Mesothelial cell of epicardium (in vitro differentiated cells): ENCODE data around the gene HDAC8. TPM values are rescaled to one million over a fixed set of nuclear protein-coding genes. Genes with fewer than 3 reads are reported as not detected.

Experiments
- DNase-seq, 2 experiments: peaks; one replicate each; pipeline ENCODE4 v3.0.0; 2021; ENCODE audit warnings: low spot score in 2 of 2; ENCODE audit not compliant: unreplicated experiment in 2 of 2
- H3K27ac Mint-ChIP-seq: 2 replicates; pipeline ENCODE4 v1.8.0; 2021; ENCODE audit warnings: mixed read lengths
- H3K27me3 Mint-ChIP-seq: 2 replicates; pipeline ENCODE4 v1.8.0; 2021; ENCODE audit warnings: low read depth, mixed read lengths
- H3K36me3 Mint-ChIP-seq: 2 replicates; pipeline ENCODE4 v1.8.0; 2021; ENCODE audit warnings: mixed read lengths
- H3K4me1 Mint-ChIP-seq: 2 replicates; pipeline ENCODE4 v1.8.0; 2021; ENCODE audit warnings: mixed read lengths
- H3K4me3 Mint-ChIP-seq: 2 replicates; pipeline ENCODE4 v1.8.0; 2021; ENCODE audit warnings: mild to moderate bottlenecking, moderate library complexity, mixed read lengths
- H3K9me3 Mint-ChIP-seq: 2 replicates; pipeline ENCODE4 v1.8.0; 2021; ENCODE audit warnings: mixed read lengths
- total RNA-seq: library from RNA; stranded (reverse); gene quantifications from 3 replicates; pipeline ENCODE4 v1.2.1, GENCODE V29; 2021
- TF ChIP-seq, protein P1 (sequence below): fragments of 200-600 bp; sonication (generic); IDR thresholded peaks from one replicate; pipeline ENCODE4 v1.5.0; 2021; ENCODE audit warnings: antibody characterized with exemption; ENCODE audit not compliant: unreplicated experiment

Gene HDAC8
- total RNA-seq, 1 donor from 2014 or later = 50.0 TPM

DNA sequence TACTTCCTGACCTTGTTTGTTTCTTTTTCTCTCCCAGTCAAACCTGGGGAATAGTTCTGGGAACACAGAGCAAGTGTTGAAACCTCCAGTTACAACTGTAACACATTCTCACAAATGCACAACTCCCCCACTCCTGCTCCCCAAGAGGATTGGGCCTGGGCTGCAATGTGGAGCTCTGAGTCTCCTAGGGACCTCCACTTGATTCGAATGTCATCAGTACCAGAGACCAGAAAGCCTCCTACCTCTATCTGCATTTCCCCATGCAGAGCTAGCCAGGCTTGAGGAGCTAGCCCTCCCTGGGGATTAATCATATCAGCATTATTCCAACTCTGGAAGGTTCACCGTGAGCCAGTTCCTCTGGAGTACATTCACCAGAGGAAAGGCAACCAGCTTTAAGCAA, 225.3 kb downstream of the HDAC8 start:
- no peak for DNase-seq
- Mint-ChIP-seq H3K4me1 (no peaks in the 10 kb centered on the region), H3K9me3 (peaks cover 17% of the 10 kb centered on the region), H3K4me3 (no peak overlapping the region), H3K36me3 (peaks cover 6% of the 10 kb centered on the region), H3K27me3 (no peaks in the 10 kb centered on the region), H3K27ac (no peak overlapping the region)
- TF ChIP-seq, protein P1, sequence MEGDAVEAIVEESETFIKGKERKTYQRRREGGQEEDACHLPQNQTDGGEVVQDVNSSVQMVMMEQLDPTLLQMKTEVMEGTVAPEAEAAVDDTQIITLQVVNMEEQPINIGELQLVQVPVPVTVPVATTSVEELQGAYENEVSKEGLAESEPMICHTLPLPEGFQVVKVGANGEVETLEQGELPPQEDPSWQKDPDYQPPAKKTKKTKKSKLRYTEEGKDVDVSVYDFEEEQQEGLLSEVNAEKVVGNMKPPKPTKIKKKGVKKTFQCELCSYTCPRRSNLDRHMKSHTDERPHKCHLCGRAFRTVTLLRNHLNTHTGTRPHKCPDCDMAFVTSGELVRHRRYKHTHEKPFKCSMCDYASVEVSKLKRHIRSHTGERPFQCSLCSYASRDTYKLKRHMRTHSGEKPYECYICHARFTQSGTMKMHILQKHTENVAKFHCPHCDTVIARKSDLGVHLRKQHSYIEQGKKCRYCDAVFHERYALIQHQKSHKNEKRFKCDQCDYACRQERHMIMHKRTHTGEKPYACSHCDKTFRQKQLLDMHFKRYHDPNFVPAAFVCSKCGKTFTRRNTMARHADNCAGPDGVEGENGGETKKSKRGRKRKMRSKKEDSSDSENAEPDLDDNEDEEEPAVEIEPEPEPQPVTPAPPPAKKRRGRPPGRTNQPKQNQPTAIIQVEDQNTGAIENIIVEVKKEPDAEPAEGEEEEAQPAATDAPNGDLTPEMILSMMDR = no peak

DNA sequence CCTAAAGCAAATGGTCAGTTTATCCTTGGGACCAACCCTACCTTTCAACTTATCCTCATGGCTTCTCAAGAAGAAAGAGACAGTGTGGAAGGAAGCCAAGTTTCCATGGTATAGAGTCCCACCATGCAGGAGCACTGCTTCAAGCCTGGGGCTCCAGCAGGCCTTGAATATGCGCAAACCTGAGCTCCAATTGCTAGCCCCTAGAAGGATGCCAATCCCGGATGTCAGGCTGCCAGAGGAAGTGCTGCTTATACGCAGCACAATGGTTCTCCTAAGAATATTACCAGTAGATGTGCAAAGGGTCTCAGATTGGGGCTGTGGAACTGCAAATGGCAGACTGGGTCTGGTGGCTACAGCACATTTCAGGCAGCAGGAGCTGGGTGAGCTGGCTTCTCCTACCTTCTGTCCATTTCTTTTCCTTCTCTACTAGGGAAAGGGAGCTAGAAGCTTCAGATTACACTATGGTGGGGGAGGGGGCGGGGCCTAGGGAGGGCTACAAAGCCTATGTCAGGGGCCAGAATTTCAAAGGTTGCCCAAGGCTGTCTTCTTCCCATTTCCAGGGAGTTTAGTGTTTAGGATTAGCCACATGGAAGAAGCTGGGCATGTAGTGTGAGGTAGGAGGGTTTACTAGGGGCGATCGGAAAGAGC, 226.2 kb downstream of the HDAC8 start:
- no peak for DNase-seq
- no peak overlapping the region for H3K4me3 Mint-ChIP-seq
- no peaks in the 10 kb centered on the region for H3K4me1 Mint-ChIP-seq
- peaks cover 2% of the 10 kb centered on the region for H3K36me3 Mint-ChIP-seq
- no peaks in the 10 kb centered on the region for H3K27me3 Mint-ChIP-seq
- peaks cover 17% of the 10 kb centered on the region for H3K9me3 Mint-ChIP-seq
- H3K27ac Mint-ChIP-seq = no peak overlapping the region
- TF ChIP-seq, protein P1 = no peak

DNA sequence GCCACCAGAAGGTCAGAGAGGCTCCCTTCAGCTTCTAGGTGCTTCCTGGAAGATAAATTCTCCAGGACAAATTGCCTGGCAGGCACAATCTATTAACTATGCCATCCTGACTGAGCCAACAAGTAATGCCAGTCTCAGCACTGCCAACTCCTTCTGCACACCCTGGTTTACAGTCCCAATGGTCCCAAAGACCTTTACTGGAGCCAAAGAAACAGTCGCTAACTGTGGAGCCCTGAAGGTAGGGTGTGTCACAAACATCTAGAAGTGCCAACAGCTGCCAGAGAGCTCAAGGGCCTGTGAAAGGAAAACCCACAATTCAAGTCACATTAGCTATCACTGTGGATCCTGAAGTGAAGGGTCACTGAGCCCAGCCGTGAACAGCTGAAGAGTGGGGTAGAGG, 232.0 kb downstream of the HDAC8 start:
- TF ChIP-seq, protein P1 = no peak
- no peak for DNase-seq
- no peaks in the 10 kb centered on the region for H3K4me1 Mint-ChIP-seq
- peaks cover 25% of the 10 kb centered on the region for H3K9me3 Mint-ChIP-seq
- no peak overlapping the region for H3K4me3 Mint-ChIP-seq
- H3K27ac Mint-ChIP-seq = no peak overlapping the region
- H3K27me3 Mint-ChIP-seq = no peaks in the 10 kb centered on the region
- H3K36me3 Mint-ChIP-seq = no peaks in the 10 kb centered on the region

DNA sequence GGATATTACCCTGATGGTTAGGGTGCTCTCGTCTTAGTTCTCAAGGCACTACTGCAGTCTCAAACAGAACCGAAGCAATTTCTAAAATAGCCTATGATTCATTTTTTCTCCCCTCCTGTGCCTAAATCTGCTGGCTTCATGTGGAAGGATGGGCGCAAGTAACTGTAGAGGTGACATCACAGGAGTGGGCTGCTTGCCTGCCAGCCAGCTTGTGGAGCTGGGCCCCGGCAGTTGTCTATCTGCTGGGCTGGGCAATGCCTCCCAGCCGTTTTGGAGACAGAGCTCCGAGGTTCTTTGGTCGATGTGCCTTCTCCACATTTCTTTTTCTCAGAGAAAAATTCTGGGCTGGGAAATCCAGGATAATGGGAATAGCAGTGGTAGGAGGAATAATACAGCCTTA, 232.6 kb downstream of the HDAC8 start:
- H3K4me1 Mint-ChIP-seq = no peaks in the 10 kb centered on the region
- DNase-seq = no peak
- TF ChIP-seq, protein P1 = no peak
- no peaks in the 10 kb centered on the region for H3K36me3 Mint-ChIP-seq
- H3K9me3 Mint-ChIP-seq = peaks cover 25% of the 10 kb centered on the region
- H3K4me3 Mint-ChIP-seq = no peak overlapping the region
- no peaks in the 10 kb centered on the region for H3K27me3 Mint-ChIP-seq
- no peak overlapping the region for H3K27ac Mint-ChIP-seq

DNA sequence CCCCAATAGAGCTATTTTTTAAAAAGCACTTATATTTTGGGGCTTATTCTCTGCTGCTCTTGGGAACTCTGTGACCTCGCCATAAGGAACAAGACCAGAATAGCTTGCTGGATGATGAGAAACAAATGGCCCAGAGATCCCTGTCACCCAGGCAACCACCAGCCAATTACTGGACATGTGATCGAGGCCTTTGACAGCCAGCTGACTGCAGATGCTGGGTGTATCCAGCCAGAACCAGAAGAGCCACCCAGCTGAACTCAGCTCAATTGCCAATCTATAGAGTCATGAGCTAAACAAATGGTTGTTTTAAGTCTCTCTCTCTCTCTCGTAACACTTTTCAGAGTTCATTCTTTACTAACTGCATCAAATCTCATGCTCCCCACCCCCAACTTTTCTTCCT, 242.5 kb downstream of the HDAC8 start:
- TF ChIP-seq, protein P1 = no peak
- H3K4me3 Mint-ChIP-seq = no peak overlapping the region
- no peak overlapping the region for H3K27ac Mint-ChIP-seq
- peaks cover 19% of the 10 kb centered on the region for H3K36me3 Mint-ChIP-seq
- no peak for DNase-seq
- peaks cover 29% of the 10 kb centered on the region for H3K9me3 Mint-ChIP-seq
- no peaks in the 10 kb centered on the region for H3K27me3 Mint-ChIP-seq
- no peaks in the 10 kb centered on the region for H3K4me1 Mint-ChIP-seq
